HTERT RPE-1 (cell line): ENCODE results near the gene PIP5K1B.

Source experiments
- in situ Hi-C: fragments of 300-500 bp; cut with MboI; formaldehyde crosslinking; loops from 4 replicates; pipeline ENCODE4 v1.14.3; 2020; ENCODE audit warnings: low sequenced_read_pairs

Gene PIP5K1B

DNA sequence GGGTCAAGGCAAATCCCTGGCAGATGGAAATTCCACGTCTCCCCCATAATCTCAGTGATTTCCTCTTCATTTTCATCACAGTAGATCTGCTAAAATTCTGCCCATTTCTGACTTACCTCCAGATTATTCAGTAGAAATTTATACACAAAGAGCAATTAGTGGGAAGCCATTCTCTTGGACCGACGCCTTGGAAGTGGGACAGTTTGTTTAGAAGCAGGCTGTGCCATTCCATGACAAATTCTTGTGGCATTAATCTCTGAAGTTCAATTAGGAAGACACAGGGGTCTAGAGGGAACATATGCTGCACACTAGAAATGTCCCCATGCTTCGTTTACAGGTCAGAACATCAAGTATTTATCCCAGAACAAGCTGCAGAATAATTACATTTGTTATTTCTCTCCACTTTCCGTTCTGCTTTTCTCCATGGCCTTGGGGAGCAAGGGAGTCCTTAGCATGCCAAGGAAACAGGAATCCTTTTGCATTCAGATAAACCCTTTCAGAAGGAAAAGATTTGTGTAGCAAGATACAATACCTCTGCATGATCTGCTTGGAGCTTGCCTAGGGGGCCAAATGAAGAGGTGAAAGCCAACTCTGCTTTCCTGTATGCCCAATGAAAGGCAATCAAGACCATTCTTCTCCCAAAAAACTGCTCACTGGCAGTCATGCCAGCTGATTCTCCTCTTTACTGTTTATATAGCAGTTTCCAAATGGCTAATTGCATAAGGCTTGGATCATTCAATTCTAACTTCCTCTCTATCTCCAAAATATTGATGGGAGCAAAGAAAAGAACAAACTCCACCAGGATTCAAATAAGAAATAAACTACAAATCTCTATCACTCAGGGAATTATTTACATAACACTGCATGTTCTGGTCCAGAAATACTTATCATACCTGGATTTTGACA lies 311.4 kb downstream of the PIP5K1B start:
- in situ Hi-C loops: no loop called here

- in situ Hi-C loops: no loop called here
Measured at GRCh38 chr9:69018737-69019136, 313.7 kb downstream of the PIP5K1B start.

GRCh38 chr9:69019808-69020207 lies 314.8 kb downstream of the PIP5K1B start:
- in situ Hi-C loops: no loop called here

DNA sequence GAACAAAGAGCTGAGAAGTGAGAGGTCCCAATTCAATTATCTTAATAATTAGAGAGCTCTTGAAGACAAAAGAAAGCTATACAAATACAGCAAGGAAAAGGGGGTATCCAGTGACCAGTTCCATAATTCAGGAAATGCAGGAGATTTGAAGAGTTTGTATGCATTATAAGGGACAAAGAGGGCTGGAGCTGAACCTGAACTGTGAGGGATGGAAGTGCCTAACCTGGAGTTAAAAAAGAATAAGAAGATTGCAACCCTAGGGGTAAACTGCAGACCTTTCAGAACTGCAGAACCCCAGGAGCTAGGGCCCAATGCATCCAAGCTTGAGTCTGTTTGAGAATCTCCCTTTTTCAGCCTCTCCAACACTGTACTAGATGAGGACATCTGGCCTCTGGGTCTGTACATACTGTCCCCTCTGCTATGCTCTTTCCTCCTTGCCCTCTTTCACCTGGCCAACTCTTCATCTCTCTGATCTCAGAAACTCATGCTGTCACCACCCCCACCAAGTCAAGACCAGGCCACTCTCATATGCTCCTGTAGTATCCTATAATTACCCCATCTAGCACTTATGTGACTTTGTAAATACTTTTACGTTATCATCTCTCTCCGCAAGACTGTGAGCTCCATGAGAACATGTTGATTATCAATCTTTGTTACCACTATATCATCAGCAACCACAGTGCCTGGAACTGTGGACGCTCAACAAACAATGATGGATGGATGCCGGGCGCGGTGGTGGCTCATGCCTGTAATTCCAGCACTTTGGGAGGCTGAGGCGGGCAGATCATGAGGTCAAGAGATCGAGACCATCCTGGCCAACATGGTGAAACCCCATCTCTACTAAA lies 315.5 kb downstream of the PIP5K1B start:
- in situ Hi-C loops: no loop called here

GRCh38 chr9:69023650-69024049 lies 318.6 kb downstream of the PIP5K1B start:
- in situ Hi-C loops: no loop called here

GRCh38 chr9:69027355-69028097 lies 322.5 kb downstream of the PIP5K1B start:
- in situ Hi-C loops: no loop called here

- in situ Hi-C loops: no loop called here
Measured at GRCh38 chr9:69028754-69029153, 323.7 kb downstream of the PIP5K1B start.

- in situ Hi-C loops: no loop called here
Measured at GRCh38 chr9:69029535-69029934, 324.5 kb downstream of the PIP5K1B start.

DNA sequence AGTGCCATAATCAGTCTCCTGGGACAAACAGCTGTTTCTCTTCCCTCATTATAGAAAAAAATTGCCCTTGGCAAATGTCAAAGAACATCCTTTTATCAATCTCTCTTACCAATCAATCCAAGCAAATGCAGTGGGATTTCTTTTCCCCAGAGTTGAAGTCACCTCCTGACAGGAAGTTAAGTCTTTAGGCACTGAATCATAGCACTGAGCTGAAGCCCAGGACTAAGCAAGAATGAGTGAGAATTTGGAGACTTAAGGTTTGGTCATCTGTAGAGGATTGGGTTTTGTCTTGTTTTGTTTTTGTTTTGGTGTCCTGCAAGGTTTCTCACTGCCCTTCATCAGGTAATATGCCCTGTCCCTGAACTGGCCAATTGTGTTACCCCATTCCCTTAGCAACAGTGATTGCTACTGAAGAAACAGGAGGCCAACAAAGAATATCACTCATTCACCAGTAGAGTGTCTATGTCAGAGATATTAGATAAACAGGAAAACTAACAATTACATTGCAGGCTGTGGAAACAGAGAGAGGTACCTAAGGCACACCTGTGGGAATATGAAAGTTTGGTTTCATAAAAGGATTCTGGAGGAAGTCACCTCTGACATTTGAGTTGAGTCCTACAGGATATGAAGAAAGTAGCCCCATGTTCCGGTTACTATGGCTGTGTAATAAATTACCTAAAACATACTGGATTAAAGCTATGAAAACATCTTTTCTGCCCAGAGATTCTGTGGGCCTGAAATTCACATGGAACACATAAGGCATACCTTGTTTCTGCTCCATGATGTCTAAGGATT lies 326.0 kb downstream of the PIP5K1B start:
- in situ Hi-C loops: no loop called here

- in situ Hi-C loops: no loop called here
Measured at GRCh38 chr9:69034071-69034470, 329.0 kb downstream of the PIP5K1B start.

- in situ Hi-C loops: no loop called here
Measured at GRCh38 chr9:69035438-69036308, 330.6 kb downstream of the PIP5K1B start, which contains the start of gene FXN. TSS of gene FXN (plus strand) at chr9:69035752. CDS start at chr9:69035783, 31 bp downstream.

- in situ Hi-C loops: no loop called here
Measured at GRCh38 chr9:69036309-69036708, 331.3 kb downstream of the PIP5K1B start.

- in situ Hi-C loops: no loop called here
Measured at GRCh38 chr9:69036799-69037198, 331.8 kb downstream of the PIP5K1B start.

GRCh38 chr9:69040646-69041045 lies 335.6 kb downstream of the PIP5K1B start:
- in situ Hi-C loops: no loop called here

DNA sequence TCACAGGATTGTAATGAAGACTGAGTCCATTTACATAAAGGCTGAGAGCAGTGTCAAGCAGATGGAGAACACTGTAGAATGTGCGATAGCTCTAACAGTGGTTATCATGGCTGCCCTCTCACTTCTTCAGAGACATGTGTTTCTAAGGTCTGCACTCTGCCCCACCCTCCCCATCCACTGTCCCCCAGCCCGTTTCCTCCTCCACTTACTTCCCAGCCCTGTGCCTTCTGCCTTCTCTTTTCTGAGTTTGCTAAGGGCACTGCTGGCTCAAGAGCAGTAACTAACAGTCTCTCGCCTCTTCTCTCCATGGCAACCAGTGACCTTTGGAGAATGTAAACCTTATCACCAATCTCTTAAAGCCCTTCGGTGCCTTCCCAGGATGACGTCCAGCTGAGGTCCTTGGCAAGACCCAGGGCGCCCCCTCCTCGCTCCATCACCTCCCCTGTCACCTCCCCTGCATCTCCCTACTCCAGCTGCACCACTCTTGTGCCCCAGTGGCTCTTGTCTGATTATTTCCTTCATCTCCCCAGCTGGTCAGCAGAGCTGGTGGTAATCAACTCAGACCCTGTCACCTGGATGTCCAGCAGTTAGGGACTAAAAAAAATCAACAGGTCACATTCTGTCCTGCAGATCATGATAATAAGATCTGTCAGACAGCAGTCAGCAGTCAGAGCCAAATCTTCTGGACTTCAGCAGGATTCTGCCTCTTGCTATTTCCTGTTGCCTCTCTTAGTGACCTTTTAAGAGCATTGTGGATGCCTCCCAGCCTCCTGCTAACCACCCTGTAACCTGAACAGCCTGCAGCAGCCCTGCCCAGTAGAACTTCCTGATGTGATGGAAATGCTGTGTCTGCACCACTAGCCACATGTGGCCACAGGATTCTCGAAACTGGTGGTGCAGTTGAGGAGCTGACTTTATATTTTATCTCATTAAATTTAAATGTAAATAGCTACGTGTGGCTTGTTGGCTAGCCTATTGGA lies 339.5 kb downstream of the PIP5K1B start:
- in situ Hi-C loops: no loop called here

- in situ Hi-C loops: no loop called here
Measured at GRCh38 chr9:69045821-69046220, 340.8 kb downstream of the PIP5K1B start.

- in situ Hi-C loops: no loop called here
Measured at GRCh38 chr9:69046723-69047122, 341.7 kb downstream of the PIP5K1B start.

DNA sequence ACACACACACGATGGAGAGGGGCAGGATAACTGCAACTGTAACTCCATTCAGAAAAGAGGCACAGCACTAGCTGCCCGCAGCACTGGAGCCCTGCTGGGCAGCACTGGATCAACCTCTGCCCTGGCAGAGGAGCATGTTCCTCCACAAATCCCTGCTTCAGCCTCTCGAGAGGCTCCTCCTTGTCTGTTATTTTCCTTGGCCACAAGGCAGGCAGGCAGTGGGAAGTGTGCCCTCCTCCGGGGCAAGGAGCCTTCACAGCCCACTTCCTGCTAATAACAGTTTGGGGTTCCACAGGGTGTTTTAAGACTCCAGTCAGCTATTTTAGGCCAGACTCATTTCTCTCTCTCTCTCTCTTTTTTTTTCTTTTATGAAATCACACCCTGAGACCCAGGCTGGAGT lies 342.3 kb downstream of the PIP5K1B start:
- in situ Hi-C loops: no loop called here
